Psoas muscle (tissue), 8 donors: Measurements from ENCODE around the gene CHORDC1. TPM values are rescaled to one million over a fixed set of nuclear protein-coding genes. Genes with fewer than 3 reads are reported as not detected.

ENCODE experiments used
- ATAC-seq, 4 donors: fragments of 200-7000 bp; cut with Tn5 transposase; one replicate each; pipeline ENCODE4 v1.9.1; 2020; ENCODE audit warnings: moderate library complexity in 3 of 4, mild to moderate bottlenecking in 2 of 4
- DNase-seq, 2 donors: peaks; one replicate each; pipeline ENCODE4 v3.0.0-alpha.2; 2020
- H3K27ac ChIP-seq: fragments of 200-600 bp; one replicate; pipeline ENCODE4 v1.8.0; 2022
- H3K27me3 ChIP-seq, 3 donors: fragments of 200-600 bp in 1 of 3; one replicate each; pipeline versions ENCODE4 v1.6.1 to v1.8.0; 2013 to 2022; ENCODE audit warnings: low read length in 2 of 3, mild to moderate bottlenecking in 2 of 3, moderate library complexity in 1 of 3; ENCODE audit not compliant: insufficient read depth in 3 of 3
- H3K36me3 ChIP-seq, 2 donors: fragments of 200-600 bp in 1 of 2; one replicate each; pipeline versions ENCODE4 v1.6.1 to v1.8.0; 2013 to 2022; ENCODE audit warnings: low read depth in 1 of 2, mild to moderate bottlenecking in 1 of 2, moderate library complexity in 1 of 2; ENCODE audit not compliant: insufficient read depth in 1 of 2
- H3K4me1 ChIP-seq: fragments of 200-600 bp; one replicate; pipeline ENCODE4 v1.8.0; 2022
- H3K4me3 ChIP-seq: fragments of 200-600 bp; one replicate; pipeline ENCODE4 v1.8.0; 2022; ENCODE audit warnings: mild to moderate bottlenecking
- H3K9me3 ChIP-seq: fragments of 200-600 bp; one replicate; pipeline ENCODE4 v1.8.0; 2022
- WGBS, 3 donors: extraction: QIAGEN DNeasy Blood & Tissue Kit; methylation state at CpG; one replicate each; pipeline versions ENCODE4 v1.1.6 to v1.1.7; 2013; 5-methylcytosine and 5-hydroxymethylcytosine counted together
- intact Hi-C, 2 donors: fragments of 100-400 bp; cut with DNase I; formaldehyde crosslinking; loops; one replicate each; pipeline versions ENCODE4 v1.11.0 to v1.14.2; 2022
- polyA plus RNA-seq, 3 donors: library from polyadenylated mRNA; stranded (reverse); fragments of 200-250 nt; gene quantifications; one replicate each; pipeline ENCODE4 v1.2.3, GENCODE V29; 2013
- total RNA-seq, 4 donors: library from RNA; stranded (reverse); fragmentation: NEBNext Ultra II Directional in 2 of 4; extraction: Animal tissue kit (Norgen Biotek cat#: 25700) in 2 of 4; gene quantifications; one replicate each; pipeline versions ENCODE4 v1.2.1 to v1.2.4, GENCODE V29; 2021 to 2023
- TF ChIP-seq, protein P1 (sequence below): fragments of 200-600 bp; IDR thresholded peaks from one replicate; pipeline ENCODE4 v1.8.0; 2022; ENCODE audit warnings: antibody characterized with exemption
- donor health status: healthy with polysubstance abuse.
- donor health status: DM: no; HTN: no; CAD: no; lungs with moderate emphysema.
- donor health status: Bipolar disorder and iron deficiency.
- donor health status: healthy.
- donor health status: DM: yes; HTN: yes; CAD: no.
- donor health status: DM: no; HTN: no; CAD: no.
- donor health status: DM: no; HTN: no; CAD: no.
- donor health status: DM: yes; HTN: yes; CAD: no.

The CHORDC1 gene
- total and polyA plus RNA-seq, 7 donors, result 25.9 to 42.4 (median 36.0) TPM

DNA sequence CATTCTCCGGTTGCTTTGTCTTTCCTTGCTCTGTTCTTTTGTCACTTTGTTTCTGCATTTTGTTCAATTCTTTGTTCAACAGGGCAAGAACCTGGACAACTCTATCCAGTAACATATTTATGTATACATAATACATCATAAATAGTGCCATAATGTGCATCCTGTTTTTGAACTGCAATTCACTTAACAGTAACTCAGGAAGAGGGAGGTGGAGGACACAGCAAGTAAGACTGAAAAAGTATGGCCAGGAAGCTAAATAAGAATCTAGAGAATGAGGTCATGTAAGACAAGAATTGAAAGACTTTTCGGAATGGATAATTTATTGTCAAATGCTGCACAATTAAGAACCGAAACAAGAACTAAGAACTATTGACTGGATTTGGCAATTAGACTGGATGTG is 29.2 kb upstream of the CHORDC1 start:
- intact Hi-C loops, result loop anchor here in 1 of 2 donors (10.0 kb wide), 1 partner anchor 993 kb away; no protein-coding TSS in a partner anchor
- 55 to 60% (median 59%) methylated on average over 3 of the region's 3 CpGs for WGBS, 3 donors
- H3K27me3 ChIP-seq, result no peaks in the 10 kb centered on the region
- no peak overlapping the region for H3K27ac ChIP-seq
- H3K9me3 ChIP-seq, result no peaks in the 10 kb centered on the region
- TF ChIP-seq, protein P1, sequence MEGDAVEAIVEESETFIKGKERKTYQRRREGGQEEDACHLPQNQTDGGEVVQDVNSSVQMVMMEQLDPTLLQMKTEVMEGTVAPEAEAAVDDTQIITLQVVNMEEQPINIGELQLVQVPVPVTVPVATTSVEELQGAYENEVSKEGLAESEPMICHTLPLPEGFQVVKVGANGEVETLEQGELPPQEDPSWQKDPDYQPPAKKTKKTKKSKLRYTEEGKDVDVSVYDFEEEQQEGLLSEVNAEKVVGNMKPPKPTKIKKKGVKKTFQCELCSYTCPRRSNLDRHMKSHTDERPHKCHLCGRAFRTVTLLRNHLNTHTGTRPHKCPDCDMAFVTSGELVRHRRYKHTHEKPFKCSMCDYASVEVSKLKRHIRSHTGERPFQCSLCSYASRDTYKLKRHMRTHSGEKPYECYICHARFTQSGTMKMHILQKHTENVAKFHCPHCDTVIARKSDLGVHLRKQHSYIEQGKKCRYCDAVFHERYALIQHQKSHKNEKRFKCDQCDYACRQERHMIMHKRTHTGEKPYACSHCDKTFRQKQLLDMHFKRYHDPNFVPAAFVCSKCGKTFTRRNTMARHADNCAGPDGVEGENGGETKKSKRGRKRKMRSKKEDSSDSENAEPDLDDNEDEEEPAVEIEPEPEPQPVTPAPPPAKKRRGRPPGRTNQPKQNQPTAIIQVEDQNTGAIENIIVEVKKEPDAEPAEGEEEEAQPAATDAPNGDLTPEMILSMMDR, result no peak
- ATAC-seq, result no peak
- no peaks in the 10 kb centered on the region for H3K4me1 ChIP-seq
- DNase-seq, result no peak
- no peak overlapping the region for H3K4me3 ChIP-seq
- H3K36me3 ChIP-seq, result no peaks in the 10 kb centered on the region

DNA sequence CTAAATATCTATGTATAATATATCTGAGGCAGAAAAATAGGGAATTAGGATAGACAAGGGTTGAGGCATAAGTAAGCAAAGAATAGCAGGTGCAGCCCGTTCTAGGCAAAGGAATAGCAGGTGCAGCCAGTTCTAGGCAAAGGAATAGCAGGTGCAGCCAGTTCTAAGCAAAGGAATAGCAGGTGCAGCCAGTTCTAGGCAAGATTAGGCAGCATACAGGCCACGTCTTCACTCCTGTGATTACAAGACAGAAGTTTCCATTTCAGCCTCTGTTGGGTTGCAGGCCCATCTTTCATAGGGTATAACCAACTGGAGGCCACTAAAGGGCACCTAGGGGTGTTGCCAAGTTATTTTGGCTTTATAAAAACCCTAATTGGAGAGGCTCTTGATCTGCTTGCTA is 28.8 kb upstream of the CHORDC1 start:
- H3K4me1 ChIP-seq, result no peaks in the 10 kb centered on the region
- DNase-seq, result no peak
- H3K4me3 ChIP-seq, result no peak overlapping the region
- WGBS, 3 donors, result 39 to 62% (median 52%) methylated on average over 2 of the region's 2 CpGs
- H3K27ac ChIP-seq, result no peak overlapping the region
- no peaks in the 10 kb centered on the region for H3K9me3 ChIP-seq
- TF ChIP-seq, protein P1, result no peak
- intact Hi-C loops, result loop anchor here in 1 of 2 donors (10.0 kb wide), 1 partner anchor 993 kb away; no protein-coding TSS in a partner anchor
- H3K36me3 ChIP-seq, result no peaks in the 10 kb centered on the region
- no peak for ATAC-seq
- no peaks in the 10 kb centered on the region for H3K27me3 ChIP-seq

DNA sequence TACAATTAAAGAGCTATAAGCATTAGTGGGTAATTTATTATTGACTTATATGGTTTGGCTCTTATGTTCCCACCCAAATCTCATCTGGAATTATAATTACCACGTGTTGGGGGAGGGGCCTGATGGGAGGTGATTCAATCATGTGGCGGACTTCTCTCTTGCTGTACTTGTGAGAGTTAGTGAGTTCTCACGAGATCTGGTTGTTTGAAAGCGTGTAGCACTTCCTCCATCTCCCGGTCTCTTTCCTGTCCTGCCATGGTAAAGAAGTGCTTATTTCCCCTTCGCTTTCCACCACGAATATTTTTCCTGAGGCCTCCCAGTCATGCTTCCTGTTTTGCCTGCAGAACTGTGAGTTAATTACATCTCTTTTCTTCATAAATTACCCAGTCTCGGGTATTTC is 28.1 kb upstream of the CHORDC1 start:
- no peaks in the 10 kb centered on the region for H3K36me3 ChIP-seq
- 57 to 63% (median 58%) methylated on average over 8 of the region's 8 CpGs for WGBS, 3 donors
- DNase-seq, result no peak
- intact Hi-C loops, result loop anchor here in 1 of 2 donors (10.0 kb wide), 1 partner anchor 994 kb away; no protein-coding TSS in a partner anchor
- TF ChIP-seq, protein P1, result no peak
- no peak for ATAC-seq
- no peak overlapping the region for H3K27ac ChIP-seq
- H3K9me3 ChIP-seq, result no peaks in the 10 kb centered on the region
- no peaks in the 10 kb centered on the region for H3K4me1 ChIP-seq
- no peaks in the 10 kb centered on the region for H3K27me3 ChIP-seq
- H3K4me3 ChIP-seq, result no peak overlapping the region

DNA sequence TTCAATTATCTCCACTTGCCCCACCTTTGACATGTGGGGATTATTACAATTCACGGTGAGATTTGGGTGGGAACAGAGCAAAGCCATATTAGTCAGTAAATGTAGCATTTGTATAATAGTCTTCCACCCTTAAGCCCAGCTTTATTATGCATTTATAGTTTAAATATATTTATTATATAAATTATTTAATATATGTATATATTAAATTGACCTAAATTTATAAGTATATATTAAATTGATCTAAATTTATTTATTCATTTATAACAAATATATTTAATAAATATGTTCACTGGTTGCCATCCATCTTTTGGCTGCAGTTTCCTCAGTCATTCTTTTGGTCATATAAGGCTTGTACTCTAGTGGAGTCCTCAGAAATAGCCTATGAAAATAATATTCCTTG is 23.6 kb upstream of the CHORDC1 start:
- Histone ChIP-seq H3K27me3 (no peaks in the 10 kb centered on the region), H3K27ac (no peak overlapping the region), H3K4me3 (no peak overlapping the region), H3K9me3 (no peaks in the 10 kb centered on the region), H3K36me3 (no peaks in the 10 kb centered on the region), H3K4me1 (no peaks in the 10 kb centered on the region)
- TF ChIP-seq, protein P1, result no peak
- 64 to 90% (median 79%) methylated on average over 1 of the region's 1 CpG for WGBS, 3 donors
- no peak for ATAC-seq
- no peak for DNase-seq
- intact Hi-C loops, result no loop called here

GRCh38 chr11:90243534-90243933 is 20.7 kb upstream of the CHORDC1 start:
- Histone ChIP-seq H3K36me3 (no peaks in the 10 kb centered on the region), H3K27ac (no peak overlapping the region), H3K9me3 (no peaks in the 10 kb centered on the region), H3K27me3 (no peaks in the 10 kb centered on the region), H3K4me1 (no peaks in the 10 kb centered on the region), H3K4me3 (no peak overlapping the region)
- ATAC-seq, result no peak
- TF ChIP-seq, protein P1, result no peak
- DNase-seq, result no peak
- intact Hi-C loops, result no loop called here
- WGBS, 3 donors, result 85 to 90% (median 88%) methylated on average over 1 of the region's 1 CpG
